ENCODE measurements around the gene RGL1.

The RGL1 gene

DNA sequence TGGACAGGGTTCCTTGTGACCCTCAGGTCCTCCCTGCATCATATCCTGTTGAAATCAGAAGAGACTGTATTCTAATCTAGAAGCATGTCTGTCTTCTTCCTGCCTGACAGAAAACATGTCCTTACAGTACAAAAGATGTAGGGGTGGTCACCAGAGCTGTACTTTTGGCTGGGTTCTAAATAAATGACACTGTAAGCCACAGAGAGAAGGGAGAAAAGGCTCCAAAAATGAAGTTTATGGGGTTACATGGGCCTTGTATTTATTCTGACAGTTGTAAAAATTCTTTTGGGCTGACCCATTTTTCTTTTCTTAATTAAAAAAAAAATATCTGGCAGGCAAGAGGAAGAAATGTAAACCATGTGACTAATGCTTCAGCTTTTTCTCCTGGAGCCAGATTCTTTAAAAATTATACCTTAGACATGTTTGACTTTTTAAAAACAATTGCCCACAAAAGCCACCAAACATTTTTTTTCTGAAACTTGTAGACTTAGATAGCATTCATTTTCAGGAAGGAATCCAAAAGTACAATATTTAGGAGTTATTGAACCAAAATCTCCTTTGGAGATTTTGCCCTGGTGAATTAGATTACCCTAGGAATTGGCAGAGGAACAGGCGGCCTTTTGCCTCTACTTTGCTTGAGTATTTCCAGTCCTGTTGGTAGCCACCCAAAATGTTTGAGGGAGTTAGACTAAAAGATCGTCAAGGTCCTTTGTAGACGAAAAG lies 17.1 kb downstream of the RGL1 start:
- DNase-seq (ENCODE audit: low read depth), result no peak

DNA sequence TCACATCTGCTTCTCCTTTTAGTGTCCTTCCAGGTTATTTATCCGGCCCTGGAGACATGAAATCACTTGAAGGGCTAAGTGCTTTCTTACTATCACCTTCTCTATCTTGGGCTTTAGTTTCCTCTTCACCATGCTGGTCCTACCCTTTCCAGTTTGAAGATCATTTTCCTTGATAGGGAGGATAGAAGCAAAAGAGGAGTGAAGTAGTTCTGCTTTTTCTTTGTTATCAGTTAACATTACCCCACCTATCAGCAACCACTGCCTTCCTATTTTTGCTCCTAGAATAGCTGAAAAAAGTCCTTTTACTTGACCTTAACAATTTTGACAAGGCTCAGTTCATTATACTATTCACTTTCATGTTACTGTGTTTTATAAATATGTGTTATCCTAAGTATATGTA lies 19.4 kb downstream of the RGL1 start:
- no peak for DNase-seq (ENCODE audit: low read depth)

GRCh38 chr1:183827801-183828200 lies 22.9 kb downstream of the RGL1 start:
- no peak for DNase-seq (ENCODE audit: low read depth)

DNA sequence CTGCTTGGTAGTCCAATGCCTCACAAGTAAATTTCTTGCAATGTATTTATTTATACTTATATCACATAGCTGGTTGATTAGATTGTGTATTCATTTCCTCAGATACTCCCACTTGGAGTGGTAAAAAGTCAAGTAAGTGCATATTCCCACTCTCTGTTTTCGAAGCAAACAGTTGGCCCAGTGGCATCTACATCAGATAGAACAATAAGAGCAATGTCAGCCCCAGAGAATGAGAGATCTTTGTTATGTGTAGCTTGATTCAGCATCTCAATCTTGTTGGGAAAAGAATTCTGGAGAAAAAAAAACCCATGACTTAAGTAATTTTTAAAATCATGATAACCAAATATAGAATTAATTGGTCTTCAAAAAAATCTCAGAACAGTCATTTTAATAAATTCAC lies 25.5 kb downstream of the RGL1 start:
- no peak for DNase-seq (ENCODE audit: low read depth)

- DNase-seq (ENCODE audit: low read depth), result no peak
Observed at GRCh38 chr1:183831311-183831710, 26.4 kb downstream of the RGL1 start.

DNA sequence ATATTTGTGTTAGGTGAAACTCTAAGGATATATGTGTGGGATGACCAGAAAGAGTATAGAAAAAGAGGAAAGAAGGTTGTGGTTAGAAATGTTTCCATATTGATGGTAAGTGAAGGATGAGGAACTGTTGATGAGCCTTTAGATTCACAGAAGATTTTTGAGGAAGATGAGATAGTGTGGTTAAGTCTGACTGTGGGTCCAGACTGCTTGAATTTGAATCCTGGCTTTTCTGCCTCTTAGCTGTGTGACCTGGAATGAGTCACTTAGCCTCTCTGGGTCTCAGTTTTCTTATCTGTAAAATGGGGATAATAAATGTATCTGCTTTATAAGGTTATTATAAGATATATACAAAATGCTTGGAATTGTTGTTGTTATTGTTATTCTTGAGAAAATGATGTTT lies 27.5 kb downstream of the RGL1 start:
- DNase-seq (ENCODE audit: low read depth), result no peak

DNA sequence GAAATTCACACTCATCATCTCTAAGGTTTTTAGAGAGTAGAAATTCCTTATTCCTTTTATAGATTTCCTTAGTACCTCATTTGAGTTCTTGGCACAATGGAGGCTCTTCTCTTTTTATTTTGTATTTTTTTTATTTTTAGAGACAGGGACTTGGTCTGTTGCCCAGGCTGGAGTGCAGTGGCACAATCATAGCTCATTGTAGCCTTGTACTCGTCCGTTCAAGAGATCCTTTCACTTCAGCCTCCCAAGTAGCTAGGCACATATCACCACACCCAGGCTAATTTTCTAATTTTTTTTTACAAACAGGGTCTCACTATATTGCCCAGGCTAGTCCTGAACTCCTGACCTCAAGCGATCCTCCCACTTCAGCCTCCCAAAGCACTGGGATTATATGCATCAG lies 29.6 kb downstream of the RGL1 start:
- DNase-seq (ENCODE audit: low read depth), result no peak

DNA sequence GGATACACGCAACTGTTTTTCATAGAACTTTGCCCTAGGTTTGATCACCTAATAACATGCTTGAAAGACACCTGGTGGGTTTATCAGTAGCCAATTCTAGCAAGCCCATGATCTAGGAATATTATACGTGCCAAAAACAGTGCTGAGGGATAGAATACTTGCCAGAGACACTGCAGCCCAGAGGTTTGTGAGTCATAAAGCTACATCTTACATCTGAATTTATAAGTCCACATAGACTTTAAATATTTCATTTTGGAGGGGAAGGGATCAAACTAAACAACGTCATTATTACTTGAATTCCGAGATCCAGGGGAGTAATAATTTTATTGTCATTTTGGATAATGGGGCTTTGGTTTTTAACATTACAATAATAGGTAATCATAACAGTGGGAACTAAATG lies 31.7 kb downstream of the RGL1 start:
- no peak for DNase-seq (ENCODE audit: low read depth)

DNA sequence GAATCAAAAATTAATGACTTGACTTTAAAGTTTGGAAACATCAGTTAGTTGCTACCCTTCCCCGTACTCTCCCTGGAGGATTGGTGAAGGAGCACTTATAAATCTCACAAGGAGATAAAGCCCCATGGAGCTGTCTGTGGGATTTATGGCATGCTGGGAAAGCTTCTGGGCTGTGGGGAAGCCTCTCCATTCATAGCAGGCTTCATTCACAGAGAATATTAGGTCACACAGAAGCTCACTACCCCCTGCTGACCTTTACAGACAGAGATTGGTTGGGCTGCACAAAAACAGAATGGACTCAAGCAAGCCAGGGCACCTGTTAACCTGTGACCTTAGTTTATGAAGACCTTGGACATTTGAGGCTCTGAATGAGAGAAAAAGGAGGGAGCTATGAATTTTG lies 32.1 kb downstream of the RGL1 start:
- no peak for DNase-seq (ENCODE audit: low read depth)

DNA sequence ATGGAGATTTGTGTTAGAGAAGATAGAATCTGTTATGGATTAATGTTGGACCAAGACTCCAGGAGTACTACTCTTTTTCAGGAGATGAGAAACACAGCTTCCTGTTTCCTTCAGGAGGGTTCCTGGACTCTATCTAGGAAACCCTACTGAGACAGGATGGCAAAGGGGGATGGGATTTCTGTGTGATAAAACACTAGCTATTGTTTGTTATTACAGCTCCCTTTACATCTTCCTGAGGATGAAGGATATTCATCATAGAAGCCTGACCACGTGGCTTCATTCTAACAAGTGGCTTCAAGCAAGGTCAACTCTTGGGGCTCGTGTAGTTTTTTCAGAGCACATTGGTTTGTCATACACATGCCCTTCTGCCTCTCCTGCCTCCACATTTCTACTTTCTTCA lies 33.3 kb downstream of the RGL1 start:
- no peak for DNase-seq (ENCODE audit: low read depth)

DNA sequence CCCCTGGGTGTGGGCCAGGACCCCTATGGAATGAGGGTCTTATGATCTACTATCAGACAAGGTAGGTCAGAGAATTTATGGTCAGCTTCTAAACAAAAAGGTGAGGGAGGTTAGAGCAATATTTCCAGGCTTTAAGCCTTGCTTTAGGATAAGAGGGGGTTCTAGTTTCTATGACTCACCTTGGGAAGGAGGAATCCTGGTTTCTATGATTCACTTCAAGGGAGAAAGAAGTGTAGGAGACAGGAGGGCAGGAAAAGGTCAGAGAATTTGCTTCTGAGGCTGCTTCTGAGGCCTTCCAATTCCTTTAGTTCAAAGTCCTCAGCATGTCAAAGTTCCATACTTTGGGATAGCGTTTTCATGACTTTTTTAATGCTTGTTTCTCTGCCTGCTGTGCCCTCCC lies 35.2 kb downstream of the RGL1 start:
- DNase-seq (ENCODE audit: low read depth), result no peak

DNA sequence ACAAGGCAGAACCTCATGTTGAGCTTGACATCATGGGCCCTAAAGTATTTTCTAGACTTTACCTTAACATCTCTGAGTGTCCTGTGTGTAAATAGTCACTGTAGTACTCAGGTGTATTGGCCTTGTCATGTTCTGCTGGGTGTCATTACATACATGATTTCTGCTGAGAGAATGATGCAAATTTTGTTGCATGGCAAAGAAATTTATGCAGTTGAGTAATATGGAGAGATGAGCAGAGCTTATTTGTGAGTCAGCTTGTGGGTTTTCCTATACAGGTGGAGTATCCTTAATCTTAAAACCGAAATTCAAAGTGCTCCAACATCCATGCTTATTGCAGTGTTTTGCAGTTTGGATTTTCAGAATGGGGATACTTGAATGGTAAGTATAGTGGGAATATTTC lies 36.6 kb downstream of the RGL1 start:
- no peak for DNase-seq (ENCODE audit: low read depth)

DNA sequence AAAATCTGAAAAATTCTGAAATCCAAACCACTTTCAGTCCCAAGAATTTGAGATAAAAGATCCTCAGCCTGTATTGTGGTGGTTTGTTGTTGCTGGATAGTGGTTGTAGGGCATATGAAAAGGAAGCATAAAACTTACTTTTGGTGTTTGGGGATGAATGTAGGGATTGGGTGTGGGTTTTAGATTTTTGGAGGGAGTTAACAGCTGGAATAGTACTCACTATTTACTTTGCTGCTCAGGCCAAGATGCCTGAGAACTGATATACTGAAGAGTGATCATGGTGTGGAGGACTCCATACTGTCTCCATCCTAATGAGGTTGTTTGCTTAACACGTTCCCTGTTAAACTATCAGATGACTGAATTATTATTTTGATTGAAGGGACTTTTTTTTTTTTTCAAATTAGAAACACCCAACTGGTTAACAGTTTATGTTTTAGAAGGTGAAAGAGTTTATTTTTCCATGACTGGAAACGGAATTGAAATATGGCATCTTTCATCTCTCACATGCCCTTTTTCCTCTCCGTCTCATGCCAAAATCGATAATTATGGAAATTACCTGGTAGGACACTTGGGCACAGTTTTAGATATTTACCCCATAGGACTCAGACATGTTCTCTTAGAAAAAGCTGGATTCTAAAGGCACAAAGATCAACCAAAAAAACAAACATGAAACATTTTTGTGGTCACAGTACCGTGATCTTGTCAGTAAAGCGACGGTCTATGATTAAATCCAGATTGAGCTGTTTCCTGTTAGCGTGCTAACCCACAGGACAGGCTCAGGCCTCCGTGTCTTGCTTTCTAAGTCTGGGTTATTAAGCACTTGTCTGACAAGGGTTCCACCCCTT lies 37.3 kb downstream of the RGL1 start:
- DNase-seq (ENCODE audit: low read depth), result no peak

DNA sequence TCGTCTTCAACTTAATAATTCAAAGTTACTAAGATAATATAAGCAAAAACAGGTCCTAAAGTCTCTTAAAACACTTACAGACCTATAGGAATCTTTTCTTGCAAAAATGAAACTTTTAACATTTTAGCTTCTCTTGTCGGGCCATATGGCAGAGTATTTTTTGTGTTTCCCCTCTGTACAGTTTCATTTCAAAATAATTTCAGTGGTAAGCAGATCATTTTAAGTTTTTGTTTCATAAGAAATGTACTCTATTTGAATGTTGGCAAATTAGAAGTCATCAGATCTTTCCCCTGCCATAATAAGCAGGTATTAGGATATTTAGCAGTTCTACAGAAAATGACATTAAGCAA lies 37.9 kb downstream of the RGL1 start:
- DNase-seq (ENCODE audit: low read depth), result no peak

DNA sequence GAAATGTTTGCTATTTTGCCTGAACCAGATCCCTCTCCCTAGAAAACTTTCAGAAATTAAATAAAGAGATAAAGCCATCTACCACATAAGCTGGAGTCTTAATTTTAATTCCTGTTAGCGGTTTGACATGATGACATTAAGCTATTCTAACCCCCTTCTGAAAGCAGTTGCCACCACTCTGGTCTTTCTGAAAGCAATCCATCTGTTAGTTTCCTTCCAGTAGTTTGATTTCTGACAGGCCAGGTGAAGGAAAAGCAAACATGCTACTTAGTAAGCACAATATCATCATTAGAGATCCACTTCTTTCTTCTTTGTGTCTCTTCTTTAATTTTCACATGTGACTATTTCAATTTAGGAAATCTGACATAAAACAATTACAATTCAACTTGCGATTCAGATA lies 39.9 kb downstream of the RGL1 start:
- DNase-seq (ENCODE audit: low read depth), result no peak

DNA sequence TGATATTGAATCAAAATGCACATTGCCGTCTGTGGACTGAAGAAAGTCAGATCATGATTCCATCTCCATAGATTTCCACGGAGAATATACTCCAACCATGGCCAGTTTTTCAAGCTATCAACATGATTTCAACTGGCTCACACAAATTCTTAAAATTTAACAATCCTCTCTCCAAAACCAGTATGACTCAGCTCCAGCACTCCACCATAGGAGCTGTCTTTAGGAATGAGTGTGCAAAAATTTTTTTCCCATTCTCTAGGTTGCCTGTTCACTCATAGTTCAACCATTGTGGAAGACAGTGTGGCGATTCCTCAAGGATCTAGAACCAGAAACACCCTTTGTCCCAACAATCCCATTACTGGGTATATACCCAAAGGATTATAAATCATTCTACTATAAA lies 40.8 kb downstream of the RGL1 start:
- no peak for DNase-seq (ENCODE audit: low read depth)

- DNase-seq (ENCODE audit: low read depth), result no peak
Observed at GRCh38 chr1:183847641-183848040, 42.7 kb downstream of the RGL1 start.

- DNase-seq (ENCODE audit: low read depth), result no peak
Observed at GRCh38 chr1:183850852-183851251, 45.9 kb downstream of the RGL1 start.

- no peak for DNase-seq (ENCODE audit: low read depth)
Observed at GRCh38 chr1:183859119-183859518, 54.2 kb downstream of the RGL1 start.

DNA sequence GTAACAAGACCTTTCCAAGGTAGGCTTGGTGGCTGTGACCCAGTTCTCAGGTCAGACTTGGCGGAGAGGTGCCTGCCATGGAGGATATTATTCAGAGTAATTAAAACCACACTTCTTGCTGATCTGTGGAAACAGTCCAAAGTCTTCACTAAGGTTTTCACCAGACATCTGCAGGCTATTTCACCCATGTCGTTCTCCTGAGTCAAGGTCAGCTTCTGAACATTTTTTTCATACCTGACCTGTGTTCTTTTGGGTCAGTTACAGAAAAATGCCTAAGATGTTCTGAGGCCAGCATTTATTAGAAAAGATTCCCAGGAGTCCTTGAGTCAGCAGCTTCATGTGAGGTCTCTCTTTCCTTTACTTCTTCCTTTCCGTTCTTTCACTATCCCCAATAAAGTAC lies 54.9 kb downstream of the RGL1 start:
- no peak for DNase-seq (ENCODE audit: low read depth)

GRCh38 chr1:183862967-183863366 lies 58.0 kb downstream of the RGL1 start:
- DNase-seq (ENCODE audit: low read depth), result no peak

DNA sequence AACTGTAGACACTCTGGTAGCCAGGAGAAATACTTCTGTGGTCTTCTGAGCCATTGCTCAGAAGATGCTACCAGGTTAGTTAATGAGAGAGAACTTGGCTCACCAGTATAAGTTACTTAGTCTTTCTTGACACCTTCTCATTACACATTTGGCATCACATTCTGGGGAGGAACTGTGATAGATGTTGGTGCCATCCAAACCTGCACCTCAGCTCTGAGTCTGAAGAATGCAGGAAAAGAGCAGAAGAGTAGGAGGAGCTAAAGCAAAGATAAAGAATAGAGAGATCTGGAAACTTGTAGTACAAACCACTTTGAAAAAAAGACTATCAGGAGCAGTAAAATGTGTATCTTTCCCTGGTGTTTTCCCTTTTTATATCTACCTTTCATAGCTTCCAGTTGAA lies 58.9 kb downstream of the RGL1 start:
- no peak for DNase-seq (ENCODE audit: low read depth)

DNA sequence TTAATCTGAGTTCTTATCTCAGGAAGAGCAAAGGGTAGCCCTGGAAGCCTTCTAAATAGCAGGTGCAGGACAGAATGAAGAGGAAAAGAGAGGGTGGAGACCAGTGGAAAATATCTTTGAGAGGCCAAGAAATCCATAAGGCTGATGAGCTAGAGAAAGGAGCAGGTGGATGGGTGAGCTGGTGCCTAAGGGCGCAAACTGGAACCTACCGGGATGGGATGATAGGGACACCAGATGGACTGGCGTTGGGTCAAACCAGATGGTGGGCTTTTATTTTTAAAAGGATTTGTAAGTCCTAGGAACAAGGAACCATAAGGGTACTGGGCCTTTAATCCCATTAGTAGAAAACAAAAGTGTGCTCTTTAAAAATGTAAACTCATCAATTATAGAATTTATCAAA lies 59.7 kb downstream of the RGL1 start:
- DNase-seq (ENCODE audit: low read depth), result no peak

DNA sequence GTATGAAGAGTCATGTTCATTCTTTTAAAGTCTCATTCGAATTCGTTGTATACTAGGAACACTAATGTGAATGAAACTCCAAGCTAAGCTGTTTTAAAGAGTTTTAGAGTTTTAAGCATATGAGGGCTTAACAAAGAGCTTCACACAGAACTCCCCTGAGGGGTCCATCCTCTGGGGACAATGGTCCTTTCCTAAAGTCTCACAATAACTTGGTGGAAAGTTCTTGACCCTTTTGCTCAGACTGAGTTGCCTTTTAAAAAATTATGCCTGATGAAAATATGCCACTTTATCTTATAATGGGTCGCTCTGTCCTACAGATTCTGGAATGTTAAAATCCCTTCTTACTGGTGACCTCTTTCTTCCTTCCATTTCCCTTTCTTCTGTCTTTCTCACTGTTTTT lies 64.3 kb downstream of the RGL1 start:
- no peak for DNase-seq (ENCODE audit: low read depth)
